ENCODE results near the gene PTPN3.

PTPN3 gene

GRCh38 chr9:109509611-109510010 is 11.5 kb upstream of the PTPN3 start:
- no peak for TF ChIP-seq EZH2 (IDR thresholded peaks at IDR 0.05)
- no peak for TF ChIP-seq FOXP2 (optimal IDR thresholded peaks at IDR 0.05; ENCODE audit: control extremely low read depth, extremely low read length, insufficient read depth)
- TF ChIP-seq POLR2AphosphoS5 (IDR thresholded peaks at IDR 0.05; ENCODE audit: borderline replicate concordance, low read depth, low read length): no peak
- Histone ChIP-seq H3K4me3 (no peak overlapping the region), H3K36me3 (ENCODE audit: insufficient read depth, low read length) (no peaks in the 10 kb centered on the region), H3K27ac (no peak overlapping the region), H3K9ac (ENCODE audit: insufficient read length) (no peak overlapping the region), H3K9me3 (ENCODE audit: low read depth, low read length) (no peaks in the 10 kb centered on the region)
- no peak for DNase-seq (ENCODE audit: low read depth, low spot score)

DNA sequence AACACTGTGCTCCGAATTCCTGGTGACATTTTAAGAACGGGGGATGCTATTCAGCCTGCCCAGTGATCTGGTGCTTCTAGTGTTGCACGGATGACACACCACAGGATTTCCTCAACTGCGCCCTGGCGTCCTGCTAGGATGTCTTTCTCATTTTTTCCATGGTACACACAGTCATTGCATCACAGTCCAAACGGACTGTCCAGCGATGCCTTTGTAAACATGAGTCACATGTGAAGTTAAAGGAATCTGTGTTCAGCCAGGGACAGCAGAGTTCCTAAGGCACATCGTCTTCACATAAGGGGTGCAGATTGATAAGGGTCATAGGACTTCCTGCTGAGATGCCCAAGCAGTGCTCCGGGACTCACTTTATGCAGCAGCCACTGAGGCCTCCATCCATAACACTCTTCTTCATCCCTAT is 9.3 kb upstream of the PTPN3 start:
- Histone ChIP-seq H3K27ac (no peak overlapping the region), H3K9ac (ENCODE audit: insufficient read length) (no peak overlapping the region), H3K9me3 (ENCODE audit: low read depth, low read length) (no peaks in the 10 kb centered on the region), H3K36me3 (ENCODE audit: insufficient read depth, low read length) (no peaks in the 10 kb centered on the region), H3K4me3 (no peak overlapping the region)
- TF ChIP-seq FOXP2 (optimal IDR thresholded peaks at IDR 0.05; ENCODE audit: control extremely low read depth, extremely low read length, insufficient read depth): no peak
- TF ChIP-seq POLR2AphosphoS5 (IDR thresholded peaks at IDR 0.05; ENCODE audit: borderline replicate concordance, low read depth, low read length): no peak
- no peak for TF ChIP-seq EZH2 (IDR thresholded peaks at IDR 0.05)
- no peak for DNase-seq (ENCODE audit: low read depth, low spot score)

DNA sequence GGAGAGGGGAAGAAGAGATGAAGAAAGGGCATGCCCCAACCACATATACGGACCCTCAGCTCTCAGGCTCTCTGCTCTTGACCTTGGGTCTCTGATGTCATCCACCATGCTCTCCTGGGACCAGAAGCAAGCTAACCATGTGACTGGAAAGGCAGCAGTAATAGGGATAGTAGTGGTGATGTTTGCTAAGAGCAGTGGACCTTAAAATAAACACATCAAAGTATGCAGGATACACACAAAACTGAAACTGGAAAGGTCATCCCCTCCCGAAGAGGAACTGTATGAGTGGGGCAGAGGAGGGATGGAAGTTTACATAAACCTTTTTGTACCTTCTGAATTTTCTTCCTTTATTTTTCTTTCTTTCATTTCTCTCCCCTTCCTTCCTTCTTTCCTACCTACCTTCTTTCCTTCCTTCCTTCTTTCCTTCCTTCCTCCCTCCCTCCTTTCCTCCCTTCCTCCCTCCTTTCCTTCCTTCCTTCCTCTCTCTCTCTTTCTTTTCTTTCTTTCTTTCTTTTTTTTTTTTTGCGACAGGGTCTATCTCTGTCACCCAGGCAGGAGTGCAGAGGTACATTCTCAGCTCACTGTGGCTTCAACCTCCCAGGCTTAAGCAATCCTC is 8.1 kb upstream of the PTPN3 start:
- no peak overlapping the region for H3K4me3 ChIP-seq
- TF ChIP-seq FOXP2 (optimal IDR thresholded peaks at IDR 0.05; ENCODE audit: control extremely low read depth, extremely low read length, insufficient read depth): no peak
- TF ChIP-seq POLR2AphosphoS5 (IDR thresholded peaks at IDR 0.05; ENCODE audit: borderline replicate concordance, low read depth, low read length): no peak
- TF ChIP-seq EZH2 (IDR thresholded peaks at IDR 0.05): no peak
- H3K36me3 ChIP-seq (ENCODE audit: insufficient read depth, low read length): no peaks in the 10 kb centered on the region
- H3K9ac ChIP-seq (ENCODE audit: insufficient read length): no peak overlapping the region
- no peak for DNase-seq (ENCODE audit: low read depth, low spot score)
- no peak overlapping the region for H3K27ac ChIP-seq
- no peaks in the 10 kb centered on the region for H3K9me3 ChIP-seq (ENCODE audit: low read depth, low read length)

DNA sequence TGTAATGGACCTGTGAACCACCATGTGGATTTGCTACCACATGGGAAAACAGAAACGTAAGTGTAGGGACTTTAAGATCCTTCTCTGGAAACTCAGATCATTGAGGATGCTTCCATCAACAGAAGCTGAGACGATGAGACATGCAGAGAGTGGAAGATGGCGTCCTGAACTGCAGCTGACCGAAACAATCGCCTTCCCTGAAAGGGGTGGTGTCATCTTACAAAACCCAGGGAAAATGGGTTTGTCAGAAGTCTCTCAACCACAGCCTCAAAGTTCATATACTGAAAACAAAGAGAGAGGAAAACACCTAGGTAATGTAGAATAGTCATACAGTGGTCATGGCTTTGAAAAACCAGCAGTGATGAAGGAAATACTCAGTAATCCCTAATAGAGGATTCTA is 6.6 kb upstream of the PTPN3 start:
- no peak overlapping the region for H3K9ac ChIP-seq (ENCODE audit: insufficient read length)
- no peak overlapping the region for H3K4me3 ChIP-seq
- TF ChIP-seq EZH2 (IDR thresholded peaks at IDR 0.05) (no peak), POLR2AphosphoS5 (IDR thresholded peaks at IDR 0.05; ENCODE audit: borderline replicate concordance, low read depth, low read length) (no peak), FOXP2 (optimal IDR thresholded peaks at IDR 0.05; ENCODE audit: control extremely low read depth, extremely low read length, insufficient read depth) (no peak)
- no peaks in the 10 kb centered on the region for H3K9me3 ChIP-seq (ENCODE audit: low read depth, low read length)
- no peaks in the 10 kb centered on the region for H3K36me3 ChIP-seq (ENCODE audit: insufficient read depth, low read length)
- no peak overlapping the region for H3K27ac ChIP-seq
- DNase-seq (ENCODE audit: low read depth, low spot score): no peak

DNA sequence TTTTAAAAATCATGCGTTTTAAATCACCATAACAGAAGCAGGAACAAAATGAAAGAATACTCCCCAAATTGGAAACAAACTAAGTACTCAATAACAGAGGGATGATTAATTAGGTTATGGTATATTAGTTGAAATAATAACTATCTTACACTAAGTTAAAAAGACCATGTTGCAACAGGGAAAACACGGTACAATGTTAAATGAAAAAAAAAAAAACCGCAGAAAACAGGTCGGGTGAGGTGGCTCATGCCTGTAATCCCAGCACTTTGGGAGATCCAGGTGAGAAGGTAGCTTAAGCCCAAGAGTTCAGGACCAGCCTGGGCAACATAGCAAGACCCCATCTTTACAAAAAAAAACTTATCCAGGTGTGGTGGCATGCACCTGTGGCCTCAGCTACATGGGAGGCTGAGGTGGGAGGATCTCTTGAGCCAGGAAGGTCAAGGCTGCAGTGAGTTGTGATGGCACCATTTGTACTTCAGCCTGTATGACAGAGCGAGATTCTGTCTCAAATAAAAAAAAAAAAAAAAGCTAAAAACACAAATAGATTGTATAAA is 2.4 kb upstream of the PTPN3 start:
- H3K4me3 ChIP-seq: peak overlapping the region; percentile 77
- no peaks in the 10 kb centered on the region for H3K36me3 ChIP-seq (ENCODE audit: insufficient read depth, low read length)
- H3K27ac ChIP-seq: no peak overlapping the region
- no peak for TF ChIP-seq FOXP2 (optimal IDR thresholded peaks at IDR 0.05; ENCODE audit: control extremely low read depth, extremely low read length, insufficient read depth)
- TF ChIP-seq POLR2AphosphoS5 (IDR thresholded peaks at IDR 0.05; ENCODE audit: borderline replicate concordance, low read depth, low read length): no peak
- H3K9me3 ChIP-seq (ENCODE audit: low read depth, low read length): no peaks in the 10 kb centered on the region
- no peak for DNase-seq (ENCODE audit: low read depth, low spot score)
- no peak overlapping the region for H3K9ac ChIP-seq (ENCODE audit: insufficient read length)

- peak overlapping the region; percentile 77 for H3K4me3 ChIP-seq
Measured at GRCh38 chr9:109499631-109500410, 1.7 kb upstream of the PTPN3 start.

DNA sequence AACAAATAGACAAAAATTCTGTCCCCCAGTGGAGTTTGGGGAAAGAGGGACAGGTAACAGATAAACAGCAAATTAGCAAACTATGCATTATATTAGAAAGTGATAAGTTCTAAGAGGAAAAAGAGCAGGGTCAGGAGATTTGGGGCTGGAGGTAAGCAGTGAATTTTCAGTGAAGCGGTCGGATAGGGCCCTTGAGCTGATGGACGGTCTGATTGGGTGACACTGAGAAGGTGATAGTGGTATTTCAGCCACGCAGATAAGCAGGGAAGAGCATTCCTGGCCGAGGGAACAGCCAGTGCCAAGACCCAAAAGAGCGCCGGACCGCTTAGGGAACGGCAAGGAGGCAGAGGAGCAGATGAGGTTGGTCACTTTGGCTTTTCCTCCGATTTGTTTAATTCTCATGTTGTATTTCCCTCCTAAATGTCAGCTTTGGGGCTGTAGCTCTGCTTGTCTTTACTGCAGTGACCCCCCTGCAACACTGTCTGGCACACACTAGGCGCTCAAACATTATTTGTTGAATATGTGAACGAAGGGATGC is 1.1 kb upstream of the PTPN3 start:
- Histone ChIP-seq H3K9me3 (ENCODE audit: low read depth, low read length) (no peaks in the 10 kb centered on the region), H3K9ac (ENCODE audit: insufficient read length) (no peak overlapping the region), H3K4me3 (peak overlapping the region; percentile 77), H3K36me3 (ENCODE audit: insufficient read depth, low read length) (no peaks in the 10 kb centered on the region), H3K27ac (no peak overlapping the region)
- TF ChIP-seq FOXP2 (optimal IDR thresholded peaks at IDR 0.05; ENCODE audit: control extremely low read depth, extremely low read length, insufficient read depth): no peak
- TF ChIP-seq POLR2AphosphoS5 (IDR thresholded peaks at IDR 0.05; ENCODE audit: borderline replicate concordance, low read depth, low read length): no peak
- no peak for TF ChIP-seq EZH2 (IDR thresholded peaks at IDR 0.05)
- no peak for DNase-seq (ENCODE audit: low read depth, low spot score)

More at GRCh38 chr9:109499631-109500410, 1.7 kb upstream of the PTPN3 start:
- H3K9ac ChIP-seq (ENCODE audit: insufficient read length): no peak overlapping the region
- H3K27ac ChIP-seq: no peak overlapping the region
- no peak for DNase-seq (ENCODE audit: low read depth, low spot score)
- TF ChIP-seq EZH2 (IDR thresholded peaks at IDR 0.05) (no peak), POLR2AphosphoS5 (IDR thresholded peaks at IDR 0.05; ENCODE audit: borderline replicate concordance, low read depth, low read length) (no peak), FOXP2 (optimal IDR thresholded peaks at IDR 0.05; ENCODE audit: control extremely low read depth, extremely low read length, insufficient read depth) (no peak)
- no peaks in the 10 kb centered on the region for H3K36me3 ChIP-seq (ENCODE audit: insufficient read depth, low read length)
- H3K9me3 ChIP-seq (ENCODE audit: low read depth, low read length): no peaks in the 10 kb centered on the region

Data from SK-N-MC (cell line).